Measurements from ENCODE around the gene MUC13.

Gene MUC13

GRCh38 chr3:124862006-124862405 lies 72.5 kb downstream of the MUC13 start:
- DNase-seq: no peak

GRCh38 chr3:124861041-124861440 lies 73.5 kb downstream of the MUC13 start:
- no peak for DNase-seq

GRCh38 chr3:124860599-124860998 lies 74.0 kb downstream of the MUC13 start:
- no peak for DNase-seq

- no peak for DNase-seq
These were observed 75.5 kb downstream of the MUC13 start for GRCh38 chr3:124859025-124859424.

- DNase-seq: no peak
These were observed 76.3 kb downstream of the MUC13 start for GRCh38 chr3:124858275-124858674.

- no peak for DNase-seq
These were observed 77.9 kb downstream of the MUC13 start for GRCh38 chr3:124856677-124857076.
